Measurements from ENCODE around the gene BASP1. TPM values are rescaled to one million over a fixed set of nuclear protein-coding genes. Genes with fewer than 3 reads are reported as not detected.

BASP1 gene
- total RNA-seq, 2 donors from 2014 or later: 1.4 to 2.4 TPM

- ATAC-seq (no peak), DNase-seq (no peak)
- H3K4me1 Mint-ChIP-seq: no peaks in the 10 kb centered on the region
- peaks cover 4% of the 10 kb centered on the region for H3K36me3 Mint-ChIP-seq (ENCODE audit: low read depth)
- H3K27ac Mint-ChIP-seq: no peak overlapping the region
- no peaks in the 10 kb centered on the region for H3K9me3 ChIP-seq (ENCODE audit: control insufficient read depth, low read length, poor library complexity, severe bottlenecking)
- H3K27me3 Mint-ChIP-seq: peaks cover 18% of the 10 kb centered on the region
- no peak overlapping the region for H3K4me3 Mint-ChIP-seq
Observed at GRCh38 chr5:17204133-17204489, 13.3 kb upstream of the BASP1 start.

- DNase-seq (no peak), ATAC-seq (no peak)
- H3K27ac Mint-ChIP-seq: no peak overlapping the region
- no peaks in the 10 kb centered on the region for H3K9me3 ChIP-seq (ENCODE audit: control insufficient read depth, low read length, poor library complexity, severe bottlenecking)
- peaks cover 13% of the 10 kb centered on the region for H3K27me3 Mint-ChIP-seq
- no peak overlapping the region for H3K4me3 Mint-ChIP-seq
- H3K36me3 Mint-ChIP-seq (ENCODE audit: low read depth): peaks cover 4% of the 10 kb centered on the region
- H3K4me1 Mint-ChIP-seq: no peaks in the 10 kb centered on the region
Observed at GRCh38 chr5:17206021-17206420, 11.4 kb upstream of the BASP1 start.

GRCh38 chr5:17212191-17212590 is 5.2 kb upstream of the BASP1 start:
- Mint-ChIP-seq H3K27me3 (peaks cover 11% of the 10 kb centered on the region), H3K36me3 (ENCODE audit: low read depth) (peaks cover 2% of the 10 kb centered on the region), H3K4me3 (no peak overlapping the region), H3K4me1 (peaks cover 5% of the 10 kb centered on the region), H3K27ac (no peak overlapping the region)
- H3K9me3 ChIP-seq (ENCODE audit: control insufficient read depth, low read length, poor library complexity, severe bottlenecking): no peaks in the 10 kb centered on the region
- no peak for DNase-seq
- ATAC-seq: no peak

GRCh38 chr5:17212996-17213395 is 4.4 kb upstream of the BASP1 start:
- H3K4me1 Mint-ChIP-seq: peaks cover 5% of the 10 kb centered on the region
- H3K27me3 Mint-ChIP-seq: peaks cover 11% of the 10 kb centered on the region
- peaks cover 2% of the 10 kb centered on the region for H3K36me3 Mint-ChIP-seq (ENCODE audit: low read depth)
- H3K4me3 Mint-ChIP-seq: no peak overlapping the region
- DNase-seq: no peak
- no peaks in the 10 kb centered on the region for H3K9me3 ChIP-seq (ENCODE audit: control insufficient read depth, low read length, poor library complexity, severe bottlenecking)
- no peak overlapping the region for H3K27ac Mint-ChIP-seq
- no peak for ATAC-seq

- no peak overlapping the region for H3K27ac Mint-ChIP-seq
- no peak overlapping the region for H3K4me3 Mint-ChIP-seq
- no peaks in the 10 kb centered on the region for H3K9me3 ChIP-seq (ENCODE audit: control insufficient read depth, low read length, poor library complexity, severe bottlenecking)
- peaks cover 5% of the 10 kb centered on the region for H3K4me1 Mint-ChIP-seq
- H3K27me3 Mint-ChIP-seq: peaks cover 14% of the 10 kb centered on the region
- ATAC-seq (no peak), DNase-seq (no peak)
- H3K36me3 Mint-ChIP-seq (ENCODE audit: low read depth): peaks cover 2% of the 10 kb centered on the region
Observed at GRCh38 chr5:17213938-17214337, 3.5 kb upstream of the BASP1 start.

- no peak overlapping the region for H3K4me3 Mint-ChIP-seq
- DNase-seq (no peak), ATAC-seq (no peak)
- H3K27me3 Mint-ChIP-seq: peaks cover 24% of the 10 kb centered on the region
- peaks cover 2% of the 10 kb centered on the region for H3K36me3 Mint-ChIP-seq (ENCODE audit: low read depth)
- no peaks in the 10 kb centered on the region for H3K9me3 ChIP-seq (ENCODE audit: control insufficient read depth, low read length, poor library complexity, severe bottlenecking)
- H3K27ac Mint-ChIP-seq: no peak overlapping the region
- H3K4me1 Mint-ChIP-seq: peaks cover 5% of the 10 kb centered on the region
Observed at GRCh38 chr5:17214893-17215292, 2.5 kb upstream of the BASP1 start.

- Mint-ChIP-seq H3K27ac (no peak overlapping the region), H3K36me3 (ENCODE audit: low read depth) (peaks cover 2% of the 10 kb centered on the region), H3K4me1 (peaks cover 5% of the 10 kb centered on the region), H3K27me3 (peaks cover 27% of the 10 kb centered on the region), H3K4me3 (no peak overlapping the region)
- ATAC-seq: no peak
- H3K9me3 ChIP-seq (ENCODE audit: control insufficient read depth, low read length, poor library complexity, severe bottlenecking): no peaks in the 10 kb centered on the region
- DNase-seq: no peak
Observed at GRCh38 chr5:17215361-17215760, 2.1 kb upstream of the BASP1 start.

GRCh38 chr5:17216176-17216973 is 1.1 kb upstream of the BASP1 start:
- peaks cover 2% of the 10 kb centered on the region for H3K36me3 Mint-ChIP-seq (ENCODE audit: low read depth)
- H3K27ac Mint-ChIP-seq: peak overlapping the region; percentile 47
- peaks cover 30% of the 10 kb centered on the region for H3K27me3 Mint-ChIP-seq
- no peak for DNase-seq
- H3K4me3 Mint-ChIP-seq: peak overlapping the region; percentile 87
- ATAC-seq: peak; percentile 54
- peaks cover 5% of the 10 kb centered on the region for H3K4me1 Mint-ChIP-seq
- H3K9me3 ChIP-seq (ENCODE audit: control insufficient read depth, low read length, poor library complexity, severe bottlenecking): no peaks in the 10 kb centered on the region

GRCh38 chr5:17216974-17217492 is 398 bp upstream of the BASP1 start:
- H3K9me3 ChIP-seq (ENCODE audit: control insufficient read depth, low read length, poor library complexity, severe bottlenecking): no peaks in the 10 kb centered on the region
- ATAC-seq (no peak), DNase-seq (no peak)
- Mint-ChIP-seq H3K27me3 (peaks cover 25% of the 10 kb centered on the region), H3K4me1 (peaks cover 5% of the 10 kb centered on the region), H3K36me3 (ENCODE audit: low read depth) (peaks cover 2% of the 10 kb centered on the region), H3K4me3 (peak overlapping the region; percentile 87), H3K27ac (peak overlapping the region; percentile 47)

GRCh38 chr5:17218353-17219005 is 1.0 kb downstream of the BASP1 start:
- H3K9me3 ChIP-seq (ENCODE audit: control insufficient read depth, low read length, poor library complexity, severe bottlenecking): no peaks in the 10 kb centered on the region
- Mint-ChIP-seq H3K36me3 (ENCODE audit: low read depth) (peaks cover 2% of the 10 kb centered on the region), H3K27ac (no peak overlapping the region), H3K4me1 (peaks cover 5% of the 10 kb centered on the region), H3K27me3 (peaks cover 32% of the 10 kb centered on the region), H3K4me3 (peak overlapping the region; percentile 67)
- DNase-seq (no peak), ATAC-seq (no peak)

GRCh38 chr5:17219006-17219422 is 1.6 kb downstream of the BASP1 start:
- no peak for DNase-seq
- peaks cover 5% of the 10 kb centered on the region for H3K4me1 Mint-ChIP-seq
- H3K4me3 Mint-ChIP-seq: peak overlapping the region; percentile 67
- H3K27me3 Mint-ChIP-seq: peaks cover 35% of the 10 kb centered on the region
- H3K36me3 Mint-ChIP-seq (ENCODE audit: low read depth): peaks cover 2% of the 10 kb centered on the region
- ATAC-seq: no peak
- H3K27ac Mint-ChIP-seq: no peak overlapping the region
- no peaks in the 10 kb centered on the region for H3K9me3 ChIP-seq (ENCODE audit: control insufficient read depth, low read length, poor library complexity, severe bottlenecking)

GRCh38 chr5:17219469-17219868 is 2.0 kb downstream of the BASP1 start:
- H3K27ac Mint-ChIP-seq: no peak overlapping the region
- H3K4me3 Mint-ChIP-seq: peak overlapping the region; percentile 67
- ATAC-seq (no peak), DNase-seq (no peak)
- H3K4me1 Mint-ChIP-seq: peaks cover 5% of the 10 kb centered on the region
- H3K27me3 Mint-ChIP-seq: peaks cover 39% of the 10 kb centered on the region
- no peaks in the 10 kb centered on the region for H3K9me3 ChIP-seq (ENCODE audit: control insufficient read depth, low read length, poor library complexity, severe bottlenecking)
- peaks cover 2% of the 10 kb centered on the region for H3K36me3 Mint-ChIP-seq (ENCODE audit: low read depth)

- Mint-ChIP-seq H3K4me3 (no peak overlapping the region), H3K36me3 (ENCODE audit: low read depth) (peaks cover 2% of the 10 kb centered on the region), H3K27me3 (peaks cover 45% of the 10 kb centered on the region), H3K27ac (no peak overlapping the region), H3K4me1 (peaks cover 5% of the 10 kb centered on the region)
- ATAC-seq (no peak), DNase-seq (no peak)
- H3K9me3 ChIP-seq (ENCODE audit: control insufficient read depth, low read length, poor library complexity, severe bottlenecking): no peaks in the 10 kb centered on the region
Observed at GRCh38 chr5:17219992-17220391, 2.6 kb downstream of the BASP1 start.

Measured in T-helper 17 cell (primary cell).